ENCODE measurements around the gene FYN.
"Not testable (repeated sequence)": the region's sequence is repeated elsewhere in the genome, so short reads cannot be mapped to it uniquely, and the experiment has no call there.

- TF ChIP-seq CTCF (IDR thresholded peaks at IDR 0.05; ENCODE audit: control extremely low read depth in 1 of 3, insufficient read depth in 1 of 3, low read depth in 1 of 3, low read length in 3 of 3); GTF2F1 (IDR thresholded peaks at IDR 0.05; ENCODE audit: borderline replicate concordance, low read depth, low read length); EZH2 (IDR thresholded peaks at IDR 0.05; ENCODE audit: low read depth, low read length, severe bottlenecking); MAX (IDR thresholded peaks at IDR 0.05): not testable (repeated sequence)
These were observed 238.3 kb downstream of the FYN start for GRCh38 chr6:111634981-111635380.
